Medulla oblongata (tissue), 1 donor: ENCODE data around the gene PELO.

ENCODE experiments used
- DNase-seq: peaks from one replicate; pipeline ENCODE4 v3.0.0-alpha.2; 2015; ENCODE audit errors: extremely low spot score

Gene PELO

GRCh38 chr5:52827815-52828214 is 40.1 kb downstream of the PELO start:
- no peak for DNase-seq

- no peak for DNase-seq
Observed at GRCh38 chr5:52829664-52830063, 41.9 kb downstream of the PELO start.

- DNase-seq = no peak
Observed at GRCh38 chr5:52830650-52831049, 42.9 kb downstream of the PELO start.

- no peak for DNase-seq
Observed at GRCh38 chr5:52831786-52832511, 44.2 kb downstream of the PELO start.

- no peak for DNase-seq
Observed at GRCh38 chr5:52834320-52834719, 46.6 kb downstream of the PELO start.

- peak; percentile 71 for DNase-seq
Observed at GRCh38 chr5:52837068-52837467, 49.4 kb downstream of the PELO start.
